ENCODE data around the gene TLE3.

The TLE3 gene

DNA sequence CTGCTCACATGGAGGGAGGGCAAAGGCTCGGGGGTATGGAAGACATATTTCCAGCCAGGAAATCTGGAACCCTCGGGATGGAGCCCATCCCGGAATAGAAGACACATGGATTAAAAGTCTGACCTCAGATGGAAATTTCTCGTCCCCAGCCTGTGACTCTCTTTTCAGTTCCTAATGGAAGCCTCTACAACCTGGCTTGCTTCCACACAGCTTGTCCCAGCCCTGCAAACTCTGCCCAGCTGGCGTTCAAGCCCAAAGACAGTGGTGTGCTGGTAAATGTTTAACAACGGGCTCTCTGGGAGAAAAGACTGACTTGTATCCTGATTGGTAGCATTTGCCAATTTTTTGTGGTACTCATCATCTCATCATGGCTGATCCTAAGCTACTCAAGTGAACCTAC lies 35.6 kb upstream of the TLE3 start:
- no peak for DNase-seq (ENCODE audit: insufficient read length, low spot score)
- FAIRE-seq: no peak
- TF ChIP-seq, protein P1, sequence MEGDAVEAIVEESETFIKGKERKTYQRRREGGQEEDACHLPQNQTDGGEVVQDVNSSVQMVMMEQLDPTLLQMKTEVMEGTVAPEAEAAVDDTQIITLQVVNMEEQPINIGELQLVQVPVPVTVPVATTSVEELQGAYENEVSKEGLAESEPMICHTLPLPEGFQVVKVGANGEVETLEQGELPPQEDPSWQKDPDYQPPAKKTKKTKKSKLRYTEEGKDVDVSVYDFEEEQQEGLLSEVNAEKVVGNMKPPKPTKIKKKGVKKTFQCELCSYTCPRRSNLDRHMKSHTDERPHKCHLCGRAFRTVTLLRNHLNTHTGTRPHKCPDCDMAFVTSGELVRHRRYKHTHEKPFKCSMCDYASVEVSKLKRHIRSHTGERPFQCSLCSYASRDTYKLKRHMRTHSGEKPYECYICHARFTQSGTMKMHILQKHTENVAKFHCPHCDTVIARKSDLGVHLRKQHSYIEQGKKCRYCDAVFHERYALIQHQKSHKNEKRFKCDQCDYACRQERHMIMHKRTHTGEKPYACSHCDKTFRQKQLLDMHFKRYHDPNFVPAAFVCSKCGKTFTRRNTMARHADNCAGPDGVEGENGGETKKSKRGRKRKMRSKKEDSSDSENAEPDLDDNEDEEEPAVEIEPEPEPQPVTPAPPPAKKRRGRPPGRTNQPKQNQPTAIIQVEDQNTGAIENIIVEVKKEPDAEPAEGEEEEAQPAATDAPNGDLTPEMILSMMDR (IDR thresholded peaks at IDR 0.05; ENCODE audit: insufficient read depth, missing control alignments): no peak

DNA sequence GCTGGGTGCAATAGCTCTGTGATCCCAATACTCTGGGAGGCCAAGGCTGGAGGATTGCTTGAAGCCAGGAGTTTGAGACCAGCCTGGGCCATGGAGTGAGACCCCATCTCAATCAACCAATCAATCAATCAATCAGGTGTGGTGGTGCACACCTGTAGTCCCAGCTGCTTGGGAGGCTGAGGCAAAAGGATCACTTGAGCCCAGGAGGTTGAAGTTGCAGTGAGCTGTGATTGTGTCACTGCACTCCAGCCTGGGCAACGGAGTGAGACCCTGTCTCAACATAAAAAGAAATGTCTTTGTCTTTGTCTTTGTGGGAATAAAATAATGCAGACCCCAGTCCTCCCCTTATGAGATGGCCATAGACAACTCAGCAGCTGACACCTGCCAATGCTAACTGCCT lies 34.9 kb upstream of the TLE3 start:
- DNase-seq (ENCODE audit: insufficient read length, low spot score): no peak
- TF ChIP-seq, protein P1 (IDR thresholded peaks at IDR 0.05; ENCODE audit: insufficient read depth, missing control alignments): no peak
- FAIRE-seq: no peak

GRCh38 chr15:70132139-70132538 lies 34.4 kb upstream of the TLE3 start:
- TF ChIP-seq, protein P1 (IDR thresholded peaks at IDR 0.05; ENCODE audit: insufficient read depth, missing control alignments): no peak
- no peak for FAIRE-seq
- no peak for DNase-seq (ENCODE audit: insufficient read length, low spot score)

DNA sequence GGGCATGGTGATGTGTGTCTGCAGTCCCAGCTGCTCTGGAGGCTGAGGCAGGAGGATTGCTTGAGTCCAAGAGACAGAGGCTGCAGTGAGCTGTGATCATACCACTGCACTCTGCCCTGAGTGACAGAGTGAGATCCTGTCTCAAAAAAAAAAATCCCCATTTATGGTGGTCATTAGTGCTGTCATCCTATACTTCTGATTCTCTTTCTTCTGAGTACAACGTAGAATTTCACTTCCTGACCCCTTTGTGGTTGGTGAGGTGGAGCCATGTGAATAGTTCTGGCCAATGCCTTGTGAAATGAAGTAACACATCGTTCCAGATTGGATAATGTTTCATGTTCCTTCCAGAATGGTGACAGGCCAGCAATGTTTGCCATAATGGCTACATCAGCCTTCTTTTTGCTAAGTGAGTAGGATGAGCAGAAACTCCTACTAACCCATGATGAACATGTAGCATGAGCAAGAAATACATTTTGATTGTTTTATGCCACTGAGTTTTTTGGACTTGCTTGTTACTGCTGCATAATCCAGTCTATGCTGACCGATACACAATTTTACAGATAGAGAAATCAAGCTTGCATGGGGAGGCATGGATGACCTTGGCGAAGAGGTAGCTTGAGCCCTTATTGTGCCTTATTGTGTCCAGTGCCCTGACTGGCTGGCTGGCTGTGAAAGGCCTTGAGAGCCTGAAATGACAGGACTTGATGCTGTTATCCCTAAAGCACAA lies 30.9 kb upstream of the TLE3 start:
- TF ChIP-seq, protein P1 (IDR thresholded peaks at IDR 0.05; ENCODE audit: insufficient read depth, missing control alignments): no peak
- FAIRE-seq (no peak), DNase-seq (ENCODE audit: insufficient read length, low spot score) (no peak)

GRCh38 chr15:70127770-70128413 lies 30.2 kb upstream of the TLE3 start:
- TF ChIP-seq, protein P1 (IDR thresholded peaks at IDR 0.05; ENCODE audit: insufficient read depth, missing control alignments): no peak
- no peak for DNase-seq (ENCODE audit: insufficient read length, low spot score)
- FAIRE-seq: no peak

GRCh38 chr15:70127288-70127746 lies 29.6 kb upstream of the TLE3 start:
- no peak for FAIRE-seq

More at GRCh38 chr15:70127288-70127746, 29.6 kb upstream of the TLE3 start:
- DNase-seq (ENCODE audit: insufficient read length, low spot score): no peak
- TF ChIP-seq, protein P1 (IDR thresholded peaks at IDR 0.05; ENCODE audit: insufficient read depth, missing control alignments): no peak
